HAP-1 (cell line): ENCODE data around the gene UBL7.

Source experiments
- DNase-seq, 2 experiments: peaks; one replicate each; pipeline ENCODE4 v3.0.0-alpha.2; 2016 to 2020; ENCODE audit warnings: low spot score in 2 of 2
- H3K27me3 ChIP-seq: fragments of 250-450 bp; sonication (Bioruptor Pico); 2 replicates; pipeline ENCODE4 v1.5.1; 2020; ENCODE audit warnings: low read depth, mild to moderate bottlenecking, moderate library complexity
- H3K36me3 ChIP-seq: fragments of 250-450 bp; sonication (Bioruptor Pico); replicated peaks from 2 replicates; pipeline ENCODE4 v1.5.1; 2020; ENCODE audit warnings: mild to moderate bottlenecking
- H3K4me1 ChIP-seq: fragments of 250-450 bp; sonication (Bioruptor Pico); 2 replicates; pipeline ENCODE4 v1.5.1; 2020; ENCODE audit warnings: mild to moderate bottlenecking
- H3K4me3 ChIP-seq: fragments of 250-450 bp; sonication (Bioruptor Pico); 2 replicates; pipeline ENCODE4 v1.5.1; 2020; ENCODE audit warnings: mild to moderate bottlenecking, moderate library complexity
- H3K9me3 ChIP-seq: fragments of 250-450 bp; sonication (Bioruptor Pico); 2 replicates; pipeline ENCODE4 v1.5.1; 2020; ENCODE audit warnings: mild to moderate bottlenecking, moderate library complexity
- in situ Hi-C: fragments of 300-500 bp; cut with MboI; formaldehyde crosslinking; loops from 3 replicates; pipeline ENCODE4 v1.14.3; 2020; ENCODE audit warnings: low sequenced_read_pairs, inconsistent platforms, mixed read lengths

Gene UBL7

GRCh38 chr15:74420193-74420905 is 40.6 kb downstream of the UBL7 start:
- H3K4me1 ChIP-seq, result no peaks in the 10 kb centered on the region
- H3K27me3 ChIP-seq, result no peaks in the 10 kb centered on the region
- in situ Hi-C loops, result no loop called here
- no peaks in the 10 kb centered on the region for H3K36me3 ChIP-seq
- DNase-seq, result no peak
- H3K4me3 ChIP-seq, result no peak overlapping the region
- H3K9me3 ChIP-seq, result no peaks in the 10 kb centered on the region

- Histone ChIP-seq H3K9me3 (no peaks in the 10 kb centered on the region), H3K4me3 (no peak overlapping the region), H3K4me1 (no peaks in the 10 kb centered on the region), H3K27me3 (no peaks in the 10 kb centered on the region), H3K36me3 (no peaks in the 10 kb centered on the region)
- DNase-seq, result no peak
- in situ Hi-C loops, result no loop called here
Measured at GRCh38 chr15:74419432-74419831, 41.5 kb downstream of the UBL7 start.

- H3K9me3 ChIP-seq, result no peaks in the 10 kb centered on the region
- no peaks in the 10 kb centered on the region for H3K36me3 ChIP-seq
- no peaks in the 10 kb centered on the region for H3K27me3 ChIP-seq
- H3K4me1 ChIP-seq, result no peaks in the 10 kb centered on the region
- no peak overlapping the region for H3K4me3 ChIP-seq
- no peak for DNase-seq
- in situ Hi-C loops, result no loop called here
Measured at GRCh38 chr15:74418575-74419338, 42.2 kb downstream of the UBL7 start.

- no peaks in the 10 kb centered on the region for H3K4me1 ChIP-seq
- no peaks in the 10 kb centered on the region for H3K9me3 ChIP-seq
- H3K27me3 ChIP-seq, result no peaks in the 10 kb centered on the region
- no peak overlapping the region for H3K4me3 ChIP-seq
- no peak for DNase-seq
- in situ Hi-C loops, result no loop called here
- H3K36me3 ChIP-seq, result no peaks in the 10 kb centered on the region
Measured at GRCh38 chr15:74417670-74418069, 43.3 kb downstream of the UBL7 start.

GRCh38 chr15:74417225-74417624 is 43.7 kb downstream of the UBL7 start:
- in situ Hi-C loops, result no loop called here
- Histone ChIP-seq H3K4me1 (no peaks in the 10 kb centered on the region), H3K9me3 (no peaks in the 10 kb centered on the region)

GRCh38 chr15:74415966-74416916 is 44.7 kb downstream of the UBL7 start:
- Histone ChIP-seq H3K9me3 (no peaks in the 10 kb centered on the region), H3K4me1 (no peaks in the 10 kb centered on the region), H3K27me3 (no peaks in the 10 kb centered on the region), H3K36me3 (no peaks in the 10 kb centered on the region), H3K4me3 (no peak overlapping the region)
- in situ Hi-C loops, result no loop called here
- DNase-seq, result no peak

More at GRCh38 chr15:74417225-74417624, 43.7 kb downstream of the UBL7 start:
- H3K36me3 ChIP-seq, result no peaks in the 10 kb centered on the region
- H3K4me3 ChIP-seq, result no peak overlapping the region
- no peaks in the 10 kb centered on the region for H3K27me3 ChIP-seq
- DNase-seq, result no peak

GRCh38 chr15:74414603-74415338 is 46.2 kb downstream of the UBL7 start:
- no peaks in the 10 kb centered on the region for H3K4me1 ChIP-seq
- in situ Hi-C loops, result no loop called here
- no peaks in the 10 kb centered on the region; the same call in 1 of the 2 replicates for H3K36me3 ChIP-seq
- no peak overlapping the region for H3K4me3 ChIP-seq
- no peaks in the 10 kb centered on the region for H3K9me3 ChIP-seq
- no peaks in the 10 kb centered on the region for H3K27me3 ChIP-seq
- DNase-seq, result no peak

- in situ Hi-C loops, result no loop called here
- Histone ChIP-seq H3K4me3 (no peak overlapping the region), H3K27me3 (no peaks in the 10 kb centered on the region), H3K36me3 (no peaks in the 10 kb centered on the region; the same call in 1 of the 2 replicates), H3K4me1 (no peaks in the 10 kb centered on the region), H3K9me3 (no peaks in the 10 kb centered on the region)
- no peak for DNase-seq
Measured at GRCh38 chr15:74414081-74414580, 46.8 kb downstream of the UBL7 start.

- no peak for DNase-seq
Measured at GRCh38 chr15:74413350-74414080, 47.4 kb downstream of the UBL7 start.

GRCh38 chr15:74412159-74412558 is 48.8 kb downstream of the UBL7 start:
- DNase-seq, result no peak
- H3K27me3 ChIP-seq, result no peaks in the 10 kb centered on the region; the same call in 1 of the 2 replicates
- in situ Hi-C loops, result no loop called here
- H3K4me3 ChIP-seq, result no peak overlapping the region
- H3K4me1 ChIP-seq, result no peaks in the 10 kb centered on the region
- H3K36me3 ChIP-seq, result no peaks in the 10 kb centered on the region; the same call in 1 of the 2 replicates
- H3K9me3 ChIP-seq, result no peaks in the 10 kb centered on the region

More at GRCh38 chr15:74413350-74414080, 47.4 kb downstream of the UBL7 start:
- in situ Hi-C loops, result no loop called here
- Histone ChIP-seq H3K9me3 (no peaks in the 10 kb centered on the region), H3K27me3 (no peaks in the 10 kb centered on the region), H3K4me3 (no peak overlapping the region), H3K4me1 (no peaks in the 10 kb centered on the region), H3K36me3 (no peaks in the 10 kb centered on the region; the same call in 1 of the 2 replicates)

GRCh38 chr15:74411686-74412085 is 49.3 kb downstream of the UBL7 start:
- H3K9me3 ChIP-seq, result no peaks in the 10 kb centered on the region
- in situ Hi-C loops, result no loop called here
- DNase-seq, result no peak
- H3K27me3 ChIP-seq, result peaks cover 5% of the 10 kb centered on the region; the same call in 1 of the 2 replicates
- no peaks in the 10 kb centered on the region for H3K4me1 ChIP-seq
- no peak overlapping the region for H3K4me3 ChIP-seq
- no peaks in the 10 kb centered on the region; the same call in 1 of the 2 replicates for H3K36me3 ChIP-seq

- in situ Hi-C loops, result no loop called here
- Histone ChIP-seq H3K36me3 (no peaks in the 10 kb centered on the region; the same call in 1 of the 2 replicates), H3K4me3 (no peak overlapping the region), H3K9me3 (no peaks in the 10 kb centered on the region), H3K27me3 (peaks cover 15% of the 10 kb centered on the region; the same call in 1 of the 2 replicates), H3K4me1 (no peaks in the 10 kb centered on the region)
- DNase-seq, result no peak
Measured at GRCh38 chr15:74410502-74410901, 50.5 kb downstream of the UBL7 start.
